Small intestine (tissue), 7 donors: Measurements from ENCODE around the gene AP1S2. TPM values are rescaled to one million over a fixed set of nuclear protein-coding genes. Genes with fewer than 3 reads are reported as not detected.

Experiments
- DNase-seq, 2 donors: peaks; one replicate each; pipeline versions ENCODE4 v3.0.0 to v3.0.0-alpha.2; 2013
- FAIRE-seq: peaks from 2 replicates; lab custom pipeline; 2012; peaks lifted over from hg19 to GRCh38; lab: Jason Lieb, UNC
- H3K27ac ChIP-seq, 3 donors: one replicate each; pipeline ENCODE4 v1.5.1; 2013; ENCODE audit warnings: low read length in 2 of 3, mild to moderate bottlenecking in 2 of 3, control low read depth in 1 of 3, inconsistent platforms in 1 of 3, low read depth in 1 of 3, moderate library complexity in 1 of 3
- H3K27me3 ChIP-seq, 3 donors: one replicate each; pipeline ENCODE4 v1.6.1; 2013; ENCODE audit warnings: low read length in 3 of 3, inconsistent platforms in 1 of 3; ENCODE audit not compliant: control insufficient read depth in 3 of 3, insufficient read depth in 3 of 3
- H3K36me3 ChIP-seq, 3 donors: one replicate each; pipeline ENCODE4 v1.6.1; 2013; ENCODE audit warnings: low read length in 3 of 3, inconsistent platforms in 1 of 3, low read depth in 1 of 3, mild to moderate bottlenecking in 1 of 3, moderate library complexity in 1 of 3; ENCODE audit not compliant: control insufficient read depth in 3 of 3, insufficient read depth in 2 of 3
- H3K4me1 ChIP-seq, 3 donors: one replicate each; pipeline ENCODE4 v1.6.1; 2013; ENCODE audit warnings: low read length in 2 of 3, inconsistent platforms in 1 of 3, low read depth in 1 of 3, mild to moderate bottlenecking in 1 of 3, moderate library complexity in 1 of 3; ENCODE audit not compliant: control insufficient read depth in 3 of 3, insufficient read depth in 2 of 3
- H3K4me3 ChIP-seq, 3 donors: one replicate each; pipeline ENCODE4 v1.5.1; 2013; ENCODE audit warnings: low read length in 3 of 3, control low read depth in 1 of 3, inconsistent platforms in 1 of 3, low read depth in 1 of 3, mild to moderate bottlenecking in 1 of 3, moderate library complexity in 1 of 3
- H3K9me3 ChIP-seq, 2 donors: one replicate each; pipeline ENCODE4 v1.6.1; 2013; ENCODE audit warnings: low read depth in 1 of 2, low read length in 1 of 2; ENCODE audit not compliant: control insufficient read depth in 2 of 2, insufficient read depth in 1 of 2
- WGBS, 3 donors: extraction: QIAGEN DNeasy Blood & Tissue Kit; methylation state at CpG; one replicate each; pipeline ENCODE4 v1.1.7; 2013; 5-methylcytosine and 5-hydroxymethylcytosine counted together
- polyA plus RNA-seq, 4 donors: library from polyadenylated mRNA; stranded (reverse) in 3 of 4; unstranded in 1 of 4; fragments of 200-250 nt in 3 of 4; fragments of 120-200 nt in 1 of 4; gene quantifications; one replicate each; pipeline versions ENCODE4 v1.2.1 to v1.2.3, GENCODE V29; 2013
- donor health status: healthy with polysubstance abuse.
- donor health status: control.
- donor health status: control.
- donor health status: Bipolar disorder and iron deficiency.
- donor health status: healthy.

AP1S2 gene
- polyA plus RNA-seq, 4 donors = 8.6 to 22.9 (median 14.5) TPM

DNA sequence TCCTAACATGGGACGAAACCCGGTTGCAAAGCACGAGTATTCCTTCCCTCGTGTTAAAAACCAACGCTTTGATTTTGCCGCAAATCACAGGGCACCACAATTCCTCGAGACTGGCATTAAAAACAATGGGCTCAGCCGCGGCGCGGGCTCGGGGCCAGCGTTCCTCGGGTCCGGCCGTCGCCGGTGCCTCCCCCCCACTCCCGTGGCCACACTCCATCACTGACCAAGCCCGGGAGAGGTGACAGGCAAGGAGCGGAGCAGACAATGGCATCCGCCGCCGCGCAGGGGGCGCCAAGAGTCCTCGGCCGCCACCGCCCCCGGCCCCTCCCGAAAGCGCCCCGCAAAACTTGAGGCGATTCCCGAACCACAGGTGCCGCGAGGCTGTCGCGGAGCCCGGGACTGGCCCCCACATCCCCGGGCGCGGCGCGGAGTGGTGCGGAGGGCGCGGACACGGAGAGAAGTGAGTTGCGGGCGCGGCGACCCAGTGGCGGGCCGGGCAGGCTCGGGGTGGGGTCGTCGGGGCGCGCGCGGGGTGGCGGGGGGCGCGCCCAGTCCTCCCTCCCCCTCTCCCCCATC lies 445 bp downstream of the AP1S2 start:
- peak overlapping the region in 2 of 3 donors; percentile 48 to 70 for H3K27ac ChIP-seq
- 0 to 1% (median 1%) methylated on average over 19 to 65 of the region's 65 CpGs for WGBS, 3 donors
- H3K27me3 ChIP-seq = no peaks in the 10 kb centered on the region
- FAIRE-seq (no peak), DNase-seq (peak; percentile 21 to 54)
- H3K9me3 ChIP-seq = no peaks in the 10 kb centered on the region
- no peaks in the 10 kb centered on the region for H3K4me1 ChIP-seq
- no peaks in the 10 kb centered on the region for H3K36me3 ChIP-seq
- H3K4me3 ChIP-seq = peak overlapping the region; percentile 55 to 83 (median 69)

DNA sequence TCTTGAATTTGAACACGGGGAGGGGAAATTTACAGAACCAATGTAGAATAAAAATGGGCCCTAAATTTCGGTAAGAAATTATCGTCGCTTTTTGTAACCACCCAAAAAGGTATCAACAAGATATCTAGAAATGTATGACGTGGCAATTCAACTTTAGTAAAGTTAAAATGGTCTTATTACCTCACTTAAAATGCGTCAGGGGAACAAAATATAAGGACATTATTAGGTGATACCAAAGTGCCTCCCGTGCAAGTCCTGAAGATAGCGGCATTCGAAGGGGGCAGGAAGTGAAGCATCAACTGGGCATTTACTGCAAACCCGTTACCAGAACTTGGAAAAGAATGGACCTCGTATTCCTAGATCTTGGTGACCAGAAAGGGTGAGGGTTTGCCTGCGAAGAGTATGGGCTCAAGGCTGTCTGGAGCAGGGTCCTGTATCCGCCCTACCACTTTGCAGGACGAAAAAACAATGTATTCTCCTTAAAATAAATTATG lies 980 bp downstream of the AP1S2 start:
- H3K27ac ChIP-seq = peak overlapping the region in 2 of 3 donors; percentile 48 to 70
- no peaks in the 10 kb centered on the region for H3K9me3 ChIP-seq
- no peak for DNase-seq
- no peaks in the 10 kb centered on the region for H3K36me3 ChIP-seq
- WGBS, 3 donors = 17 to 23% (median 21%) methylated on average over 14 of the region's 14 CpGs
- H3K4me1 ChIP-seq = no peaks in the 10 kb centered on the region
- no peaks in the 10 kb centered on the region for H3K27me3 ChIP-seq
- FAIRE-seq = no peak
- H3K4me3 ChIP-seq = peak overlapping the region in 2 of 3 donors; percentile 55 to 83

DNA sequence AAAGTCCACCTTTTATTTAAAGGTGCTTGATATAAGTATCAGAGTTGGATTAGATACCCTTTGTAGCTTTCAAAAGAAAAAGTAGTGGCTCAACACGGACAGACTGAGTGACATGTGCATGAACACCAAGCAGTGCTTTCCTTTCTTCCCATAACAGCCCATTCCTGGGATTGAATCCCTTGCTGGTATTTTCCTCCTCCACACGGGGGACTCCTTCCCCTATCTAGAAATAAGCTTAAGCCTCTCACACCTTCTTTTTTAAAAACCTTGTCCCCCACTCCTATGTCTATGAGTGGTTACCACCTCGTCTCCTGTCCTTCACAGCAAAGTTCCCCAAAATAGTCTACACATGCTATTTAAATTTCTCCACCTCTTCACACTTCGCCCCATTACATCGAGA lies 5.1 kb downstream of the AP1S2 start:
- no peak for FAIRE-seq
- Histone ChIP-seq H3K9me3 (no peaks in the 10 kb centered on the region), H3K36me3 (peaks cover 0 to 2% (median 0%) of the 10 kb centered on the region in 3 donors), H3K27me3 (no peaks in the 10 kb centered on the region), H3K27ac (no peak overlapping the region), H3K4me1 (no peaks in the 10 kb centered on the region), H3K4me3 (no peak overlapping the region)
- WGBS, 3 donors = 60 to 64% (median 60%) methylated on average over 5 of the region's 5 CpGs
- DNase-seq = no peak

DNA sequence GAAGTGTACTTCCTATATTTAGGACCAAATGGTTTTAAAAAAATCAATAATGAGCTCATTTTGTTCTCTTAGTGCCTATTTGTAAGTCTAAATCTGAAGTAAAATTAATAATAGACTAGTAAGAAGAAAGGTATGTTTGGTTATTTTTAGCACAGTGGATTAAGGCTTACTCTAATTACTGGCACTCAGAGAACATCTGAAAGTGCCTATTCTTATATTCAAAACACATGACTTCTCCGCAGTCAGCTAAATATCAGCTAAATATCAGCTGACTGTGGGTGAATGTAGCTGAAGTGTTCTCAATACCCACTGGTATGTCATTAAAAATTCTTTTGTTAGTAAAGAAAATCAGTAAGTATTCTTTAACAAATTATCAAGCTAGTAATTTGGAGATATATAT lies 6.0 kb downstream of the AP1S2 start:
- peaks cover 0 to 2% (median 0%) of the 10 kb centered on the region in 3 donors for H3K36me3 ChIP-seq
- H3K27ac ChIP-seq = no peak overlapping the region
- no peaks in the 10 kb centered on the region for H3K4me1 ChIP-seq
- FAIRE-seq = no peak
- WGBS, 3 donors = 74 to 100% (median 93%) methylated on average over 1 of the region's 1 CpG
- DNase-seq = no peak
- no peaks in the 10 kb centered on the region for H3K9me3 ChIP-seq
- H3K27me3 ChIP-seq = no peaks in the 10 kb centered on the region
- H3K4me3 ChIP-seq = no peak overlapping the region

DNA sequence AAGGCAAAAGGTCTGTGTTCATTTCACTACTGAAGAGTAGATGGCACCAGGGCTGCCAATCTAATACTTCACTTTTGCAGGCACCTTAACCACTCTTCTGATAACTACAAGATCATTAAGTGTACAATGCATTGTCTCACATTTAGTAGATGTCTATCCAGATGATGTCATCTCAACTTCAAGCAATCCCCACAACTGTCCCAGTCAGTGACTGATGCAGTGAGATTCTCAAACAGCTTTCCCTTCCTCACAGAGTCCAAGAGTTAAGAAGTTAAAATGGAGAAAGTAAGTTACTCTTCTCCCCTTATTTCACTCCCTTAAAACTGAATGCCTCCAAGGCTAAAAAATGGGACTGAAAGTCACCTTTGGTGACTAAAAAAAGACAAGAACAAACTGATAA lies 10.7 kb downstream of the AP1S2 start:
- H3K36me3 ChIP-seq = peaks cover 0 to 2% (median 0%) of the 10 kb centered on the region in 3 donors
- H3K27me3 ChIP-seq = no peaks in the 10 kb centered on the region
- no peaks in the 10 kb centered on the region for H3K9me3 ChIP-seq
- H3K27ac ChIP-seq = no peak overlapping the region
- no peak for FAIRE-seq
- no peak for DNase-seq
- no peak overlapping the region for H3K4me3 ChIP-seq
- H3K4me1 ChIP-seq = no peaks in the 10 kb centered on the region

DNA sequence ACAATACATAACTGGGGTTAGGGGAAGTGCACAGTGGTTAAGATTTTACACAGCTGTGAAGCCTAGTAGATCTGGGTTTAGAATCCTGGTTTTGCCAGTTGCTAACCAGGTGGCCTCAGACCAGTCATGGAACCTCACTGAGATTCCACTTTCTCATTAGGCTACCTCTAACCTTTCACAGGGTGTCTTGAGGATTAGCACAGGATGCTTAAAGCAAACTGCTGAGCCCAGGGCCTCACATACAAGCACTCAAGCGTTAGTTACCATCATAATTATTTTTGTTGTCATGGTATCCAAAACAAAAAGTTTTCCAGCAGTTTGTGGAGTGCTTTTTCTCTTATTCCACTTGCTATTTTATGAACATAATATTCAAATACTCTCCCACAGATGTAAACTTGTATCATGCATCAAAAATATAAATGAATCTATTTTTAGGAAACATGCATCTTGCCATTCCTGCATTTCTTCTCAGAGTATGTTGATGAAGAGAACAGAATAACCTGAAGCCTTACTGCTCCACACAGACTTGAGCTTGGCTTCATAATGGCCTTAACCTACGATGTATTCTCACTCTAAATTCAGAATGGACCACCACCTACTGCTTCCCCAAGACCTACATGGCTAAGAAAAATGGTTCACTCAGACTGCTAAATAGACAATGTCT lies 12.6 kb downstream of the AP1S2 start:
- Histone ChIP-seq H3K4me3 (no peak overlapping the region), H3K9me3 (no peaks in the 10 kb centered on the region), H3K27ac (no peak overlapping the region), H3K4me1 (no peaks in the 10 kb centered on the region), H3K36me3 (peaks cover 0 to 2% (median 0%) of the 10 kb centered on the region in 3 donors), H3K27me3 (no peaks in the 10 kb centered on the region)
- 79 to 88% (median 84%) methylated on average over 2 of the region's 2 CpGs for WGBS, 3 donors
- no peak for DNase-seq
- FAIRE-seq = no peak

DNA sequence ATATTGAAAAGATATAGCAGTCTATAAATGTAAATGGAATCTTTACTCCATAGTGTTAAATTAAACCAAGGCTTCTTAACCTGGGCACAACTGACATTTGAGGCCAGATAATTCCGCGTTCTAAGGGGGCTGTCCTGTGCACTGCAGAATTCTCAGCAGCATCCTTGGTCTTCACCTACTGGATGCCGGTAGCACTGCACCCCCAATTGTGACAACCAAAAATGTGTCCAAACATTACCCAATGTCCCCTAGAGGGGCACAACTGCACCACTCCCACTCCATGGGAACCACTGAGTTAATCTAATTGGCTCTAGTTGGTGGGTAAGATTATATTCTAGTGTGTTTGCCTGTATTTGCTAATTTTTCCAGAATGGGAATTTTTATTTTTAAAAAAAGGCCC lies 16.6 kb downstream of the AP1S2 start:
- 91 to 96% (median 92%) methylated on average over 3 of the region's 3 CpGs for WGBS, 3 donors
- Histone ChIP-seq H3K4me3 (no peak overlapping the region), H3K4me1 (no peaks in the 10 kb centered on the region), H3K27me3 (no peaks in the 10 kb centered on the region), H3K27ac (no peak overlapping the region), H3K36me3 (no peaks in the 10 kb centered on the region), H3K9me3 (no peaks in the 10 kb centered on the region)
- FAIRE-seq (no peak), DNase-seq (no peak)

DNA sequence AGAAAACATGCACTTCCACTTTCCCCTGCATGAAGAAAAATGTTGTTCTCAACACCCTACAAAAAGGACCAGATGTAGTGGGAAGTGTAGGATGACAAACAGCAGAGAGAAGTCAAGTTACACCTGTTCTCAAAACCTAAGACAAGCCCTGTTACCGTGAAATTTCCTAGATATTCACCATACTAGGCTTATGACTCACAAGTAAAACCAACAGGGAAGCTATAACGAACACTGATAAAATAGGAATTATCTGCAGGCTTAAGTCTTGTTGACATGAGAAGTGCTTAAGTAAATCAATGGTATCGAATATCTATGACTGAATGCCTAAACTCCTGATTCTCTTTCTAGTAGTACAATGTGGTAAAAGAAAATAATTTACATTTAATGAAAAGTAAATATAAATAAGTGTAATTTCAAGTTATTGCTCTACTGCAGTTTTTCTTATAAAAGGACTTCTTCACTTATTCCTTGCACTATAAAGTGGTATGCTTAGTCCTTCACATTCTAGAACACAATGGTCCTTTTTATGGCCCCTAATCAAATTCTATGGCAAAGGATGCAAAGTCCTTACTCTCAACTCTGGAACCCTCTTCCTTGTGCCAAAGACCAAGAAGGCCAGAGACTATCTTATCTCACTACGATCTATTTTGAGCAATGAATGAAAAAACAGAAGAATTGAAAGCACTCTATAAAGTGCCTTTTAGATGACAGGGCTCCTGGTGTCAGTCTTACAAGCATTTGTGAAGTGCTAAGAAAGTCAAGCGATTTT lies 19.6 kb downstream of the AP1S2 start:
- no peaks in the 10 kb centered on the region for H3K27me3 ChIP-seq
- DNase-seq = peak; percentile 36 to 51
- FAIRE-seq = no peak
- no peak overlapping the region for H3K27ac ChIP-seq
- H3K4me1 ChIP-seq = no peaks in the 10 kb centered on the region
- 24 to 62% (median 47%) methylated on average over 5 of the region's 5 CpGs for WGBS, 3 donors
- no peaks in the 10 kb centered on the region for H3K36me3 ChIP-seq
- no peak overlapping the region for H3K4me3 ChIP-seq
- H3K9me3 ChIP-seq = no peaks in the 10 kb centered on the region
